Muscle of arm (tissue), 12 donors: Measurements from ENCODE around the gene EMP3. TPM values are rescaled to one million over a fixed set of nuclear protein-coding genes. Genes with fewer than 3 reads are reported as not detected.
"Not testable (repeated sequence)": the region's sequence is repeated elsewhere in the genome, so short reads cannot be mapped to it uniquely, and the experiment has no call there.

Source experiments
- DNase-seq: peaks from one replicate; pipeline ENCODE4 v3.0.0-alpha.2; 2013
- polyA plus RNA-seq, 12 donors: library from polyadenylated mRNA; unstranded; fragments of 120-200 nt; gene quantifications; one replicate each; pipeline ENCODE4 v1.2.1, GENCODE V29; 2013; ENCODE audit not compliant: insufficient read length in 12 of 12

EMP3 gene
- polyA plus RNA-seq, 12 donors, result 87.0 to 162 (median 145) TPM; not detected in 1

DNA sequence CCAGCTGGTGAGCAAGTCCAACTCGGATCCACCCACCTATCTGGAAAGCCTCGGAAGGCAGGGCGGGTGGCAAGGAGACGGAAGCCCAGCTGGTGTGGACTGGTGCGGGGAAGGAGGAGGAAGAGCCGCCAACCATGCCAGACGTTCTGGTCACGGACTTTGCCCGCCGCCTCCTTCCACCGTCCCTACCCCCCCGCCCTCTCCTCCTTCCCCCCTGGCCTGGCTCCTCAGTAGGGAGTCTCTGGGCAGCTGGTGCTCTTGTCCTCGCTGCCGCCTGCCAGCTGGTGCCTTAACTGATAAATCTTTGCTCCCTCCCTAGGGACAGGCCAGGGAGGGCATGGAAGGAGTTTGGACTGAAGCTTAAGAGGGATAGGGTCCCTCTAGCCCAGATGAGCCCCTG lies 43.6 kb downstream of the EMP3 start:
- no peak for DNase-seq

DNA sequence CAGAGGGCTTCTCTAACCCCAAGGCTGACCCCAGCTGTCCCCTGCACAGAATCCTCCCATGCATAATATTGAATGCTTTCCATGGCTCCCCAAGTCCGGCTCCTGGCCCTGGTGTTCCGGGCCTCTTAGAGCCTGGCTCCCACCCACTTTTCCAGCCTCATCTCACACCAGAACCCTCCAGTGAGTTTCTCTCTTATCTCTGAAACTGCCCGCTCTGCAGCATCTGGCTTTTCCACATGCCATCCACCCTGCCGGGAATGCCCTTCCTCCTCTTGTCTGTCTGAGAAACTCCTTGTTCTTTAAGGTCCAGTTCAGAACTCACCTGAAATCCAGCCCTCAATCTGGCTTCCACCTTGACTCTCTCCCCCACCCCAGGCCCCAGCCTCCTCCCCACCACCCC lies 45.6 kb downstream of the EMP3 start:
- DNase-seq, result no peak

DNA sequence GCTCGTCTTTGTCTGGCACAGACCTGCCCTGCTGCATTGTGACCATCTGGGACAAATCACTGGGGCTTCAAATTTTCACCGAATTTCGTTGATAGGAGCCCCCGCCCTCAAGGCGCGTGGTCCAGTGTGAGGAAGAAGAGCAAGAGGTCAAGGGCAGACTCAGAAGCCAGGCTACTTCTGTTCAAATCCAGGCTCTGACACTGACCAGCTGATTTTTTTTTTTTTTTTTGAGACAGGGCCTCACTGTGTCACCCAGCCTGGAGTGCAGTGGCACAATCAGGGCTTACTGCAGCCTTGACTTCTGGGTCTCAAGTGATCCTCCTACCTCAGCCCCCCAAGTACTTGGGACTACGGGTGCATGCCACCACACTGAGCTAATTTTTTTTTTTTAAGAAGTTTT lies 46.0 kb downstream of the EMP3 start:
- no peak for DNase-seq

DNA sequence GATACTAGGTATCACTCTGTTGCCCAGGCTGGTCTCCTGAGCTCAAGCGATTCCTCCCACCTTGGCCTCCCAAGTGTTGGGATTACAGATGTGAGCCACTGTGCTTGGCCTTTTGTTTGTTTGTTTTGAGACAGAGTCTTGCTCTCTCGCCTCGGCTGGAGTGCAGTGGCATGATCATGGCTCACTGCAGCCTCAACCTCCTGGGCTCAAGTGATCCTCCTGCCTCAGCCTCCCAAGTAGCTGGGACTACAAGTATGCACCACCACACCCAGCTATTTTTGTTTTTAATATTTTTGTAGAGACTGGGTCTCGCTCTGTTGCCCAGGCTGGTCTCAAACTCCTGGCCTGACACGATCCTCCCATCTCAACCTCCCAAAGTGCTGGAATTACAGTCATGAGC lies 46.4 kb downstream of the EMP3 start:
- DNase-seq, result not testable (repeated sequence)

DNA sequence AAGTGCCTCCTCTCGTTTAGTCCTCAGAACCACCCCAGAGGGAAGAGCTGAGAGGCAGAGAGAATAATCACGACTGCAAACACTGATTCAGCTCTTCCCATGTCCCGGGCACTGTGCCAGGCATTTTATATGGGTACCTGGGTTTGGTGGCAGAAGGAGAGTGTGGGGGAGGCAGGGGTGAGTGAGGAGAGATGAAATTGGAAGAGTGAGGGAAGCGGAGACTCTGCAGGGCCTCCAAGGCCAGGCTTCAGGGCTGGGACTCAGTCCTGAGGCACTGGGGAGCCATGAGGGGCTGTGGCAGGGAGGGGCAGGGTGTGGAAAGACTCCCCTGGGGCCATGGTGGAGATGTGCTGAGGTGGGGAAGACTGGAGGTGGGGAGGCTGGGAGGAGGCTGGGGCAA lies 47.6 kb downstream of the EMP3 start:
- DNase-seq, result no peak

DNA sequence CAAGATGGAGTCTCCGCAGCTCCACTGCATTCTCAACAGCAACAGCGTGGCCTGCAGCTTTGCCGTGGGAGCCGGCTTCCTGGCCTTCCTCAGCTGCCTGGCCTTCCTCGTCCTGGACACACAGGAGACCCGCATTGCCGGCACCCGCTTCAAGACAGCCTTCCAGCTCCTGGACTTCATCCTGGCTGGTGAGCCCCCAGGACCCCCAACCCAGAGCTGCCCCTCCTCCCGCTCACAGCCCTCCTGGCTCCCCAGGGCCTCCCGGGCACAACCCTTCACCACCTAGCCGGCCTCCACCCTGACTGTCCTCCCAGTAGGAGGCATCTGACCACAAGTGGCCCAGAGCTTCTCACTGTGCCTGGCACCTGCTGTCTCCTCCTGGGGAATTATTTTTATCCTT lies 48.2 kb downstream of the EMP3 start:
- no peak for DNase-seq

DNA sequence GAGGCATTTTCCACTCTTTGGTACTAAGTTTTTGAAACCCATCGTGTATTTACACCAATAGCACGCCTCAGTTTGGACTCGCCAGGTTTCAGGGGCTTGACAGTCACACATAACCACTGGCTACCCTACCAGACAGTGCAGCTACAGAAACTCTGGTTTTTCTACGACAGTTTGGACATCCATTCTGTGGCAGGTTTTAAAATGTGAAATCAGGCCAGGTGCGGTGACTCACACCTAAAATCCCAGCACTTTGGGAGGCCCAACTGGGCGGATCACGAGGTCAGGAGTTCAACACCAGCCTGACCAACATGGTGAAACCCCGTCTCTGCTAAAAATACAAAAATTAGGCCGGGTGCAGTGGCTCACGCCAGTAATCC lies 52.8 kb downstream of the EMP3 start:
- no peak for DNase-seq

DNA sequence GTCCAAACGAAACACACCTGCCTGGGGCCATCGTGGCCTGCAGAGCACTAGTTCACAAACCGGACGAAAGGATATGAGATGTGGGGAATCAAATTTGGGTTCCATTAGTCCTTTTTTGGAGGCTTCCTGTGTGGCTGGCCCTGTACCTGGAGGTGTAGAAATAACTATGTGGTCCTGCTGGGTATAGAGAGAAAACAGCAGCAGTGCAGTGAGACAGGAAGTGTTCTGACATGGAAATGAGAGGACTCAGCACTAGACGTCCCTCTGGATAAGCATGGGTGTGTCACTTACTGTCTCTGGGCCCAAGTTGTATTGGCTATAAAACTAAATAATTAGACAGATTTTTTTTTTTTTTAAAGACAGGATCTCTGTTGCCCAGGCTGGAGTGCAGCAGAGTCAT lies 53.7 kb downstream of the EMP3 start:
- no peak for DNase-seq

Other genes with a start within 250 kb of the EMP3 start
- 10 to 100 TPM in 11 of 12 donors, not detected in 1; 15.2 to 85.8 (median 46.0) TPM for gene PLA2G4C, start 214.7 kb upstream of the EMP3 start, polyA plus RNA-seq
- gene LIG1, start 155.2 kb upstream of the EMP3 start, polyA plus RNA-seq, result 10 to 100 TPM in 11 of 12 donors, not detected in 1; 16.7 to 50.4 (median 27.4) TPM
- gene ZSWIM9, start 154.9 kb upstream of the EMP3 start, polyA plus RNA-seq, result 10 to 100 TPM in 1 of 12 donors, 1 to 10 TPM in 10, not detected in 1; 3.9 to 12.9 (median 5.0) TPM
- 10 to 100 TPM in 11 of 12 donors, not detected in 1; 32.6 to 66.1 (median 46.1) TPM for gene CARD8, start 69.6 kb upstream of the EMP3 start, polyA plus RNA-seq
- 1 to 10 TPM in 11 of 12 donors, not detected in 1; 1.2 to 6.3 (median 3.3) TPM for gene ZNF114, start 55.5 kb upstream of the EMP3 start, polyA plus RNA-seq
- gene TMEM143, start 38.4 kb downstream of the EMP3 start, polyA plus RNA-seq, result 10 to 100 TPM in 10 of 12 donors, 1 to 10 TPM in 1, not detected in 1; 9.2 to 21.5 (median 17.1) TPM
- not detected for gene SYNGR4, start 38.8 kb downstream of the EMP3 start, polyA plus RNA-seq
- 100 to 1,000 TPM in 11 of 12 donors, not detected in 1; 101 to 185 (median 124) TPM for gene KDELR1, start 66.0 kb downstream of the EMP3 start, polyA plus RNA-seq
- 1 to 10 TPM in 8 of 12 donors, under 1 TPM in 3, not detected in 1; 0.73 to 4.0 (median 1.3) TPM for gene GRIN2D, start 68.1 kb downstream of the EMP3 start, polyA plus RNA-seq
- gene GRWD1, start 120.4 kb downstream of the EMP3 start, polyA plus RNA-seq, result 10 to 100 TPM in 11 of 12 donors, not detected in 1; 16.6 to 25.2 (median 20.2) TPM
- gene KCNJ14, start 130.0 kb downstream of the EMP3 start, polyA plus RNA-seq, result 1 to 10 TPM in 3 of 12 donors, under 1 TPM in 7, not detected in 2; 0.54 to 1.3 (median 0.83) TPM
- 10 to 100 TPM in 11 of 12 donors, not detected in 1; 32.5 to 76.9 (median 41.0) TPM for gene CYTH2, start 143.8 kb downstream of the EMP3 start, polyA plus RNA-seq
- 1 to 10 TPM in 1 of 12 donors, under 1 TPM in 7, not detected in 4; 0.07 to 1.9 (median 0.12) TPM for gene LMTK3, start 186.3 kb downstream of the EMP3 start, polyA plus RNA-seq
- 10 to 100 TPM in 1 of 12 donors, 1 to 10 TPM in 2, under 1 TPM in 5, not detected in 4; 0.13 to 13.1 (median 0.31) TPM for gene SULT2B1, start 226.6 kb downstream of the EMP3 start, polyA plus RNA-seq